ENCODE data around the gene EMC10.

Gene EMC10

GRCh38 chr19:50501186-50501567, 24.9 kb downstream of the EMC10 start:
- Histone ChIP-seq H3K4me3 (no peak overlapping the region), H3K27ac (no peak overlapping the region), H3K9me3 (ENCODE audit: low read depth, low read length) (no peaks in the 10 kb centered on the region), H3K36me3 (ENCODE audit: insufficient read depth, low read length) (no peaks in the 10 kb centered on the region), H3K9ac (ENCODE audit: insufficient read length) (no peak overlapping the region)
- no peak for TF ChIP-seq POLR2AphosphoS5 (IDR thresholded peaks at IDR 0.05; ENCODE audit: borderline replicate concordance, low read depth, low read length)
- no peak for TF ChIP-seq EZH2 (IDR thresholded peaks at IDR 0.05)
- TF ChIP-seq FOXP2 (optimal IDR thresholded peaks at IDR 0.05; ENCODE audit: control extremely low read depth, extremely low read length, insufficient read depth) = no peak
- DNase-seq (ENCODE audit: low read depth, low spot score) = no peak

- Histone ChIP-seq H3K9me3 (ENCODE audit: low read depth, low read length) (no peaks in the 10 kb centered on the region), H3K4me3 (no peak overlapping the region), H3K27ac (no peak overlapping the region), H3K36me3 (ENCODE audit: insufficient read depth, low read length) (no peaks in the 10 kb centered on the region), H3K9ac (ENCODE audit: insufficient read length) (no peak overlapping the region)
- TF ChIP-seq FOXP2 (optimal IDR thresholded peaks at IDR 0.05; ENCODE audit: control extremely low read depth, extremely low read length, insufficient read depth) (no peak), POLR2AphosphoS5 (IDR thresholded peaks at IDR 0.05; ENCODE audit: borderline replicate concordance, low read depth, low read length) (no peak)
- no peak for DNase-seq (ENCODE audit: low read depth, low spot score)
These were observed 25.5 kb downstream of the EMC10 start for GRCh38 chr19:50501568-50502475.

- Histone ChIP-seq H3K9ac (ENCODE audit: insufficient read length) (no peak overlapping the region), H3K9me3 (ENCODE audit: low read depth, low read length) (no peaks in the 10 kb centered on the region), H3K4me3 (no peak overlapping the region), H3K27ac (no peak overlapping the region), H3K36me3 (ENCODE audit: insufficient read depth, low read length) (no peaks in the 10 kb centered on the region)
- TF ChIP-seq EZH2 (IDR thresholded peaks at IDR 0.05) (no peak), POLR2AphosphoS5 (IDR thresholded peaks at IDR 0.05; ENCODE audit: borderline replicate concordance, low read depth, low read length) (no peak), FOXP2 (optimal IDR thresholded peaks at IDR 0.05; ENCODE audit: control extremely low read depth, extremely low read length, insufficient read depth) (no peak)
- no peak for DNase-seq (ENCODE audit: low read depth, low spot score)
These were observed 29.7 kb downstream of the EMC10 start for GRCh38 chr19:50505856-50506611.

DNA sequence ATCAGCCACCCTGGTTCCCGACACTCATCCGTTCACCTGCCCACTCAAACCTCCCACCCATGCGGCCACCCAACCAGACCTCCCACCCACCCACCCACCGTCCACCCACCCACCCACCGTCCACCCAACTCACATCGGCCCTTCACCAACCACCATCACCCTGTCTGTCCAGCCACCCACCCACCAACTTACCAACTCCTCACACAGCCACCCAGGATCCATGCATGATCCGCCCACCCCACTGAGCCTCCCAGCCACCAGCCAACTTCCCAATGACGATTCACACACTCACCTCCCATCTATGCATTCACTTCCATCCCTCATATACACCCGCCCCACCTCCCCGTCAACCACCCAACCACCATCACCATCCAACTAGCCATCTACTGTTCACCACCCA, 30.4 kb downstream of the EMC10 start:
- Histone ChIP-seq H3K9ac (ENCODE audit: insufficient read length) (no peak overlapping the region), H3K4me3 (no peak overlapping the region), H3K27ac (no peak overlapping the region), H3K36me3 (ENCODE audit: insufficient read depth, low read length) (no peaks in the 10 kb centered on the region), H3K9me3 (ENCODE audit: low read depth, low read length) (no peaks in the 10 kb centered on the region)
- TF ChIP-seq POLR2AphosphoS5 (IDR thresholded peaks at IDR 0.05; ENCODE audit: borderline replicate concordance, low read depth, low read length) = no peak
- no peak for TF ChIP-seq FOXP2 (optimal IDR thresholded peaks at IDR 0.05; ENCODE audit: control extremely low read depth, extremely low read length, insufficient read depth)
- TF ChIP-seq EZH2 (IDR thresholded peaks at IDR 0.05) = no peak
- DNase-seq (ENCODE audit: low read depth, low spot score) = no peak

DNA sequence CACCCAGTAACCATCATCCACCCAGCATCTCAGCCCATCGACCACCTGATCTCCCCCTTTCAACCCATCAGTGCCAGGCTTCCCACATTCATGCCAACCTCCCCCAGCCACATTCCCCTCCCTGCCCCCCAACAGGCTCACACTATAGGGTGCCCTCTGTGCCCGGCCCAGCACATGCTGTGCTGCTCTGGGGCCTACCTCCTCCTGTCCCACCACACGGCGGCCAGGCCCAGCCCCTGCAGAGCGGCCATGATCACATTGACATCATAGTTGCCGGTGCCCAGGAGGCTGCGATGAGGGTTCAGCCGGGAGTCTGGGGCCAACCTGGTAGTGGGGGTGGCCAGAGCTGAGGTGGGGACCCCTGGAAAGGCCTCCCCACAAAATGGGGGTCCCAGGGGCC, 31.1 kb downstream of the EMC10 start:
- Histone ChIP-seq H3K36me3 (ENCODE audit: insufficient read depth, low read length) (no peaks in the 10 kb centered on the region), H3K4me3 (no peak overlapping the region), H3K9ac (ENCODE audit: insufficient read length) (no peak overlapping the region), H3K9me3 (ENCODE audit: low read depth, low read length) (no peaks in the 10 kb centered on the region), H3K27ac (no peak overlapping the region)
- DNase-seq (ENCODE audit: low read depth, low spot score) = no peak
- TF ChIP-seq FOXP2 (optimal IDR thresholded peaks at IDR 0.05; ENCODE audit: control extremely low read depth, extremely low read length, insufficient read depth) (no peak), POLR2AphosphoS5 (IDR thresholded peaks at IDR 0.05; ENCODE audit: borderline replicate concordance, low read depth, low read length) (no peak), EZH2 (IDR thresholded peaks at IDR 0.05) (no peak)

- H3K9ac ChIP-seq (ENCODE audit: insufficient read length) = no peak overlapping the region
- no peak for DNase-seq (ENCODE audit: low read depth, low spot score)
- no peak overlapping the region for H3K4me3 ChIP-seq
- H3K36me3 ChIP-seq (ENCODE audit: insufficient read depth, low read length) = no peaks in the 10 kb centered on the region
- no peak overlapping the region for H3K27ac ChIP-seq
- H3K9me3 ChIP-seq (ENCODE audit: low read depth, low read length) = no peaks in the 10 kb centered on the region
- TF ChIP-seq EZH2 (IDR thresholded peaks at IDR 0.05) = no peak
- TF ChIP-seq POLR2AphosphoS5 (IDR thresholded peaks at IDR 0.05; ENCODE audit: borderline replicate concordance, low read depth, low read length) = no peak
- no peak for TF ChIP-seq FOXP2 (optimal IDR thresholded peaks at IDR 0.05; ENCODE audit: control extremely low read depth, extremely low read length, insufficient read depth)
These were observed 32.5 kb downstream of the EMC10 start for GRCh38 chr19:50508843-50509190.

GRCh38 chr19:50509366-50509765, 33.1 kb downstream of the EMC10 start:
- Histone ChIP-seq H3K36me3 (ENCODE audit: insufficient read depth, low read length) (no peaks in the 10 kb centered on the region), H3K9ac (ENCODE audit: insufficient read length) (no peak overlapping the region), H3K4me3 (no peak overlapping the region), H3K9me3 (ENCODE audit: low read depth, low read length) (no peaks in the 10 kb centered on the region), H3K27ac (no peak overlapping the region)
- TF ChIP-seq POLR2AphosphoS5 (IDR thresholded peaks at IDR 0.05; ENCODE audit: borderline replicate concordance, low read depth, low read length) = no peak
- TF ChIP-seq FOXP2 (optimal IDR thresholded peaks at IDR 0.05; ENCODE audit: control extremely low read depth, extremely low read length, insufficient read depth) = no peak
- no peak for TF ChIP-seq EZH2 (IDR thresholded peaks at IDR 0.05)
- DNase-seq (ENCODE audit: low read depth, low spot score) = no peak

DNA sequence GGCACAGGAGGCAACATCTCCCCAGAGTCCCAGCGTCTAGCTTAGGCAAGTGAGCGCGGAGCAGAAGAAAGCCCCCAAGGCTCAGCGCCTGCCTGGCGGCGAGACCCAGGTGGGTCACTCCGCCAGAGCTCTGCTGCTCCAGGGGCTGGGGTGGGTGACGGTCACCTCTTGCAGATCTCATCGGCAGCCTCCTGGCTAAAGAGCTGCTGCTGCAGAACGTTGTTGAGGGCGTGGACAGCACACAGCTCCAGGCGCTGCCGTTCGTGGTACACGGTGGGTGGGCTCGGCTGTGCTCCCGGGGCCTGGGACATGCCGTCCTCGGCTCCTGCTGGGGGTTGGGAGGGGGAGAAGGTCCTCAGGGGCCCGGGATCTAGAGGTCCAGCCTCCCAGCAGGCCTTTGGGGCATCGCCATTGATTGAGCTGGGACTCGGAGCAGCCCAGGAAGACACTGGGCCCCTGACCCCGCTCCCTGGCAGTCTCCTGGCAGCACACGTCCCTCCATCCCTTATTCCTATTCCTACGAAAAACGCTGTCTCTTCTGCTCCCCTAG, 33.9 kb downstream of the EMC10 start:
- no peaks in the 10 kb centered on the region for H3K9me3 ChIP-seq (ENCODE audit: low read depth, low read length)
- H3K36me3 ChIP-seq (ENCODE audit: insufficient read depth, low read length) = no peaks in the 10 kb centered on the region
- H3K9ac ChIP-seq (ENCODE audit: insufficient read length) = no peak overlapping the region
- TF ChIP-seq EZH2 (IDR thresholded peaks at IDR 0.05) = no peak
- no peak for TF ChIP-seq POLR2AphosphoS5 (IDR thresholded peaks at IDR 0.05; ENCODE audit: borderline replicate concordance, low read depth, low read length)
- no peak for TF ChIP-seq FOXP2 (optimal IDR thresholded peaks at IDR 0.05; ENCODE audit: control extremely low read depth, extremely low read length, insufficient read depth)
- no peak overlapping the region for H3K27ac ChIP-seq
- H3K4me3 ChIP-seq = peak overlapping the region; percentile 85
- DNase-seq (ENCODE audit: low read depth, low spot score) = no peak
